ENCODE results near the gene NAV2.
"Not testable (repeated sequence)": the region's sequence is repeated elsewhere in the genome, so short reads cannot be mapped to it uniquely, and the experiment has no call there.

The NAV2 gene

DNA sequence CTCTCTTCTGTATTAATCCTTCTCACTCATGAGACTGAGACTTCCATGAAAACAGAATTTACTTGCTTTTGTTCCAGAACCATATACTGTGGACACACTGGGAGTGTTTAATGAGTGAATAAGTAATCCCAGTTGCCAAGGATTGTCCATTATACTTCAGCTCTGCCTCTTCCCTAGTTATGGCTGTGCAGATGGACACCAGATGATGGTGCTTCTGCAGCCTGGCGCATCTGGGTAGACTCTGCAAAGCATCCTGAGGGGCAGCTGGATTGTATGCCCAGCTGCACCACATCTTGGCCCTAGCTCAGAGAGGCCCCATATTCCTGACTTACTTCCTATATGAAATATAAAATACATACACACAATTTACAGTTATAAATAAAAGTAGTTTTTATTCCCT lies 404.2 kb downstream of the NAV2 start:
- H3K9me3 ChIP-seq (ENCODE audit: control insufficient read depth in 2 of 2, low read length in 2 of 2), result no peaks in the 10 kb centered on the region
- H3K27me3 ChIP-seq (ENCODE audit: control insufficient read depth in 2 of 2, insufficient read depth in 2 of 2, low read length in 2 of 2), result no peaks in the 10 kb centered on the region
- H3K27ac ChIP-seq (ENCODE audit: low read depth in 2 of 2, low read length in 2 of 2), result no peak overlapping the region
- H3K9ac ChIP-seq (ENCODE audit: low read depth in 1 of 2, low read length in 2 of 2), result no peak overlapping the region
- peaks cover 5 to 10% of the 10 kb centered on the region in 2 donors for H3K4me1 ChIP-seq (ENCODE audit: control insufficient read depth in 2 of 2, insufficient read depth in 2 of 2, low read length in 2 of 2)
- H3K4me3 ChIP-seq (ENCODE audit: low read length in 2 of 2), result no peak overlapping the region
- H3K36me3 ChIP-seq (ENCODE audit: control insufficient read depth in 2 of 2, insufficient read depth in 2 of 2, low read length in 2 of 2), result peaks cover 8% of the 10 kb centered on the region in 2 donors

DNA sequence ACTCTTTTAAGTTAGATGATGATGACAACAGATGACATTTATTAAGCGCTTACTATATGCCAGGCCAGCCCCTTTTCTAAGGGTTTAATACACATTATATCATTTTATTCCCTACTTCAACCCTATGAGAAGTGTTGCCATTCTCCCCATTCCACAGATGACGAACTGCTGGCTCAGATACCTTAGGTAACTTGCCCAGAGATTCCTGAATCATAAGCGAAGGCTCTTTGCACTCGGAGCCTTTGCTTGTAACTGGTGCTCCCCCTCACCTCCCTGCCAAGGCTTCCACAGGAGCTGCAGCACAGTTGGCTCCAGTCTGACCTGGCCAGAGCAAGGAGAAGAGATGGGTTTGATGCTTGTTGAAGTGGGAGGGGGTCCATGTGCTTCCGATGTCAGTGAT lies 404.7 kb downstream of the NAV2 start:
- no peak overlapping the region for H3K9ac ChIP-seq (ENCODE audit: low read depth in 1 of 2, low read length in 2 of 2)
- H3K4me3 ChIP-seq (ENCODE audit: low read length in 2 of 2), result no peak overlapping the region
- peaks cover 5% of the 10 kb centered on the region in 2 donors for H3K4me1 ChIP-seq (ENCODE audit: control insufficient read depth in 2 of 2, insufficient read depth in 2 of 2, low read length in 2 of 2)
- H3K36me3 ChIP-seq (ENCODE audit: control insufficient read depth in 2 of 2, insufficient read depth in 2 of 2, low read length in 2 of 2), result peaks cover 8% of the 10 kb centered on the region in 2 donors
- H3K27me3 ChIP-seq (ENCODE audit: control insufficient read depth in 2 of 2, insufficient read depth in 2 of 2, low read length in 2 of 2), result no peaks in the 10 kb centered on the region
- H3K9me3 ChIP-seq (ENCODE audit: control insufficient read depth in 2 of 2, low read length in 2 of 2), result no peaks in the 10 kb centered on the region
- no peak overlapping the region for H3K27ac ChIP-seq (ENCODE audit: low read depth in 2 of 2, low read length in 2 of 2)

DNA sequence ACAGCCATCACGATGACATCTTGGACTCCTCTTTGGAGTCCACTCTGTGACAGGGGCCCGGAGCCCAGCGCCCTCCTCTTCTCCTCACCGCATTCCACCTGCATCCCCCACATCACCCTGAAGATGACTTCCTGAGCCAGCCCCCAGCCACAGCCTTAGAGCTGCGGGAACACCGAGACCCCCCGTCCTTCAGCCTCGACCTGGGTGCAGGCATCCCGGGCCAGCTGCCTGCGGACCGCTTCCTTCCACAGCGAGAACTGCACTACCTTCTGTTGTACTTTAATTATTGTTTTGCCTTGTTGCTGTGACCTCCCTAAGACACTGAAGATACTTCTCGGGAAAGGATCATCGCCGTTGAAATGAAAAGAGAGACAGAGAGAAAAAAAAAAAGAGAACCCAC lies 405.6 kb downstream of the NAV2 start:
- no peak overlapping the region for H3K27ac ChIP-seq (ENCODE audit: low read depth in 2 of 2, low read length in 2 of 2)
- no peak overlapping the region for H3K4me3 ChIP-seq (ENCODE audit: low read length in 2 of 2)
- H3K4me1 ChIP-seq (ENCODE audit: control insufficient read depth in 2 of 2, insufficient read depth in 2 of 2, low read length in 2 of 2), result no peaks in the 10 kb centered on the region
- no peaks in the 10 kb centered on the region for H3K9me3 ChIP-seq (ENCODE audit: control insufficient read depth in 2 of 2, low read length in 2 of 2)
- peaks cover 8% of the 10 kb centered on the region in 2 donors for H3K36me3 ChIP-seq (ENCODE audit: control insufficient read depth in 2 of 2, insufficient read depth in 2 of 2, low read length in 2 of 2)
- H3K27me3 ChIP-seq (ENCODE audit: control insufficient read depth in 2 of 2, insufficient read depth in 2 of 2, low read length in 2 of 2), result no peaks in the 10 kb centered on the region
- H3K9ac ChIP-seq (ENCODE audit: low read depth in 1 of 2, low read length in 2 of 2), result no peak overlapping the region

DNA sequence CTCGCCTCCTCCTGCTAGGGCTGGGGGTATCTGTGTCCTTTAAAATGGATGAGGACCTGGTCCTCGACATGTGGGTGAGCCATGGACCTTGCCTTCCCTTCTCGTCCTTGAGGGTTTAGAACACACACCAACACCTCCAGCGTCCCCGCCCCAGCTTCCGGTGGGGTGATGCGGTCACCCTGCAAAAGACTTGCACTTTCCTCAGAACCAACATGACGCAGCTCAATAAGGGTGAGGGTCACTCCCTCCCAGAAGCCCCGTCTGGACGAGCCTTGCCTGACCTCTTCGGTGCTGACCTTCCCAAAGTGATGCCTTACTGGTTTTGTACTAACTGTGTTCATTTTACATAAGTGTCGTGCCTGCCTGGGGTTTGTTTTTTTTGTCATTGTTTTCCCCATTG lies 406.7 kb downstream of the NAV2 start:
- Histone ChIP-seq H3K36me3 (ENCODE audit: control insufficient read depth in 2 of 2, insufficient read depth in 2 of 2, low read length in 2 of 2) (peaks cover 6 to 8% of the 10 kb centered on the region in 2 donors), H3K4me3 (ENCODE audit: low read length in 2 of 2) (no peak overlapping the region), H3K9me3 (ENCODE audit: control insufficient read depth in 2 of 2, low read length in 2 of 2) (no peaks in the 10 kb centered on the region), H3K9ac (ENCODE audit: low read depth in 1 of 2, low read length in 2 of 2) (no peak overlapping the region), H3K4me1 (ENCODE audit: control insufficient read depth in 2 of 2, insufficient read depth in 2 of 2, low read length in 2 of 2) (no peaks in the 10 kb centered on the region), H3K27me3 (ENCODE audit: control insufficient read depth in 2 of 2, insufficient read depth in 2 of 2, low read length in 2 of 2) (no peaks in the 10 kb centered on the region), H3K27ac (ENCODE audit: low read depth in 2 of 2, low read length in 2 of 2) (no peak overlapping the region)

DNA sequence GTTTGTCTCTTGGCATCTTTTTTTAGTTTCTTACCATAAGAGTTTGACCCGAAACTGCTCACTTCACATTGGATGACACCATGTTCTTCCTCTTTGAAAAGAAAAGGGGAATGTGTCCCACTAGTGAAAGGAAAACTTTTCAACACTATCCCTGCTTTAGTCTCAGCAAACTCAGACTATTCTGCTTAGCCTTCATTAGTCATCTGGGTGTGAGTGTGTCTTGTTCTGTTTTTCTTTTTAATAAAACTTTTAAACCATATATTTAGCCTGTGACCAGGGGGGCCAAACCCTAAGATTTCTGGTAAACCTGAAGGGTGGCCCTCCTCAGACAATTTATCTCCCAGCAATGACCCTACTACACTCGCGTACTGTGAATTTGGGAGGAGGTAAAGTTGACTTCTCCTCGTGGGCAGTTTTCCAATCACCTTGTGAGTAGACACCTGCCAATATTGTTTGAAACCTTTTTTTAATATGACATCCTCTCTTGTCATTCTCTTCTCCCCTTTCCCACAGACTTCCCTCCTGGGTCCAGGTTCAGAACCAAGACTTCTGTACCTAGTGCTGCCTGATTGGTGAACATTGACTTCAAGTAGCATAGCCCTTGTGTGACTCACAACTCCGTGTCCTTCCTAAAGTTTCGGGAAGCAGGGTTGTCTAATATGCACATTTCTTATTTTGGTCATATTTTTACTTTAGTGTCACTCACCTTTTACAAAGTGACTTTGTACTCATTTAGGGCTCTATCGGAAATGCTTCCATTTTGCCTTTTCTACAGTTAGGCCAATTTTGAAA lies 407.7 kb downstream of the NAV2 start:
- H3K4me1 ChIP-seq (ENCODE audit: control insufficient read depth in 2 of 2, insufficient read depth in 2 of 2, low read length in 2 of 2), result no peaks in the 10 kb centered on the region
- peaks cover 2 to 8% of the 10 kb centered on the region in 2 donors for H3K36me3 ChIP-seq (ENCODE audit: control insufficient read depth in 2 of 2, insufficient read depth in 2 of 2, low read length in 2 of 2)
- no peaks in the 10 kb centered on the region for H3K9me3 ChIP-seq (ENCODE audit: control insufficient read depth in 2 of 2, low read length in 2 of 2)
- no peak overlapping the region for H3K27ac ChIP-seq (ENCODE audit: low read depth in 2 of 2, low read length in 2 of 2)
- no peak overlapping the region for H3K9ac ChIP-seq (ENCODE audit: low read depth in 1 of 2, low read length in 2 of 2)
- no peak overlapping the region for H3K4me3 ChIP-seq (ENCODE audit: low read length in 2 of 2)
- H3K27me3 ChIP-seq (ENCODE audit: control insufficient read depth in 2 of 2, insufficient read depth in 2 of 2, low read length in 2 of 2), result no peaks in the 10 kb centered on the region

DNA sequence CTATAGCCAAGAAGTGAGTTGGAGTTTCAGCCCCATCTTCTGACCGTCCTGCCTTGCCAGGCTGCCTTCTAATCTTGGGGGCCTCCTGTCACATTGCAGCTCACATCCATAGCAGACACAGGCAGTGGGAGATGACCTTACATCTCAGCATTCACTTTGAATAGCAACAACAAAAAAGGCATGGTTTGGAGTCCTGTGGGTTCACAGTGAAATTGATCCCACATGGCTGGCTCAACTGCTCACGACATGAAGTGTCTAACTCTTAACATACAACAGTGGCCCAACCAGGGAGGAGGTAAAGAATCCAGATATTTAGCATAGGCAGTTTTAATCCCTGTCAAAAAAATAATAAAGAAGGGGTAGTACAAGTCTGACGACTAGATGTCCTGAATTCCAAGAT lies 409.5 kb downstream of the NAV2 start:
- no peaks in the 10 kb centered on the region for H3K4me1 ChIP-seq (ENCODE audit: control insufficient read depth in 2 of 2, insufficient read depth in 2 of 2, low read length in 2 of 2)
- H3K9ac ChIP-seq (ENCODE audit: low read depth in 1 of 2, low read length in 2 of 2), result no peak overlapping the region
- no peaks in the 10 kb centered on the region for H3K27me3 ChIP-seq (ENCODE audit: control insufficient read depth in 2 of 2, insufficient read depth in 2 of 2, low read length in 2 of 2)
- no peak overlapping the region for H3K27ac ChIP-seq (ENCODE audit: low read depth in 2 of 2, low read length in 2 of 2)
- no peaks in the 10 kb centered on the region for H3K9me3 ChIP-seq (ENCODE audit: control insufficient read depth in 2 of 2, low read length in 2 of 2)
- H3K36me3 ChIP-seq (ENCODE audit: control insufficient read depth in 2 of 2, insufficient read depth in 2 of 2, low read length in 2 of 2), result peaks cover 2 to 8% of the 10 kb centered on the region in 2 donors
- H3K4me3 ChIP-seq (ENCODE audit: low read length in 2 of 2), result no peak overlapping the region

DNA sequence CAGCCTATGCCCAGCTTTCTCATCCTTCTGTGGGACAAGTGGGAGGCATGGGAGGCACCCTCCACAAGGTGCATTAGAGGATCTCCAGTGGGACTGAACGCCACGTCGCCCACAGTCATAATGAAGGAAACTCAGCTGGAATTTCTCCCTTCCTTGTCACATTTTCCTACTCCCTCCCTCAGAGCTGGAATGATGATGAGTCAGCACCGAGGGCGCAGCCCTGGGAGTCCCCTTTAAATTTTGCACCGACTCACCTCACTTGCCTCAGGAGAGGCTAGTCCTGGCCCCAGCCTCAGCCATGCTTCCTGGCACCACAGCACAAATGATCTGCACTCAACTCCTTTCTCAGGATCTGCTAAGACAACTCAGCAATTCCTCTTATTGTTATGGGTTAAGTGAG lies 413.3 kb downstream of the NAV2 start:
- H3K36me3 ChIP-seq (ENCODE audit: control insufficient read depth in 2 of 2, insufficient read depth in 2 of 2, low read length in 2 of 2), result no peaks in the 10 kb centered on the region
- H3K4me1 ChIP-seq (ENCODE audit: control insufficient read depth in 2 of 2, insufficient read depth in 2 of 2, low read length in 2 of 2), result no peaks in the 10 kb centered on the region
- H3K9ac ChIP-seq (ENCODE audit: low read depth in 1 of 2, low read length in 2 of 2), result no peak overlapping the region
- no peak overlapping the region for H3K4me3 ChIP-seq (ENCODE audit: low read length in 2 of 2)
- no peaks in the 10 kb centered on the region for H3K9me3 ChIP-seq (ENCODE audit: control insufficient read depth in 2 of 2, low read length in 2 of 2)
- no peaks in the 10 kb centered on the region for H3K27me3 ChIP-seq (ENCODE audit: control insufficient read depth in 2 of 2, insufficient read depth in 2 of 2, low read length in 2 of 2)
- no peak overlapping the region for H3K27ac ChIP-seq (ENCODE audit: low read depth in 2 of 2, low read length in 2 of 2)

DNA sequence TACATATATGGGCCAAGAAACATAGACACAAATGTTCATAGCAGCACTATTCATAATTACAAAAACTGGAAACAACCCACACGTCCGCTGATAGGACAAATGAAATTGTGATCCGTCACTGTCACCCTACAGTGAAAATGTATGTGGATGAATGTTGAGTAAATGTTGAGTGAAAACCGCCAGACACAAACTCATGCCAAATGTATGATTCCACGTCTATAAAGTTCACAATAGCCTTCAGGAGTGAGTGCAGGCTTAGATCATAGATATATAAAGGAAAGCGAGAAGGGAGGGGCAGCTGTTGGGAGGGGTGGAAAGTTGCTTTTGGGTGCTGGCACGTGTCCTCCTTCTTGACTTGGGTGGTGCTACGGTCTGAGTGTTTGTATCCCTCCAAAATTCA lies 414.1 kb downstream of the NAV2 start:
- peaks cover 0 to under 1% of the 10 kb centered on the region in 2 donors for H3K4me1 ChIP-seq (ENCODE audit: control insufficient read depth in 2 of 2, insufficient read depth in 2 of 2, low read length in 2 of 2)
- H3K4me3 ChIP-seq (ENCODE audit: low read length in 2 of 2), result no peak overlapping the region
- H3K9ac ChIP-seq (ENCODE audit: low read depth in 1 of 2, low read length in 2 of 2), result no peak overlapping the region
- no peaks in the 10 kb centered on the region for H3K36me3 ChIP-seq (ENCODE audit: control insufficient read depth in 2 of 2, insufficient read depth in 2 of 2, low read length in 2 of 2)
- H3K9me3 ChIP-seq (ENCODE audit: control insufficient read depth in 2 of 2, low read length in 2 of 2), result no peaks in the 10 kb centered on the region
- H3K27ac ChIP-seq (ENCODE audit: low read depth in 2 of 2, low read length in 2 of 2), result no peak overlapping the region
- H3K27me3 ChIP-seq (ENCODE audit: control insufficient read depth in 2 of 2, insufficient read depth in 2 of 2, low read length in 2 of 2), result no peaks in the 10 kb centered on the region

DNA sequence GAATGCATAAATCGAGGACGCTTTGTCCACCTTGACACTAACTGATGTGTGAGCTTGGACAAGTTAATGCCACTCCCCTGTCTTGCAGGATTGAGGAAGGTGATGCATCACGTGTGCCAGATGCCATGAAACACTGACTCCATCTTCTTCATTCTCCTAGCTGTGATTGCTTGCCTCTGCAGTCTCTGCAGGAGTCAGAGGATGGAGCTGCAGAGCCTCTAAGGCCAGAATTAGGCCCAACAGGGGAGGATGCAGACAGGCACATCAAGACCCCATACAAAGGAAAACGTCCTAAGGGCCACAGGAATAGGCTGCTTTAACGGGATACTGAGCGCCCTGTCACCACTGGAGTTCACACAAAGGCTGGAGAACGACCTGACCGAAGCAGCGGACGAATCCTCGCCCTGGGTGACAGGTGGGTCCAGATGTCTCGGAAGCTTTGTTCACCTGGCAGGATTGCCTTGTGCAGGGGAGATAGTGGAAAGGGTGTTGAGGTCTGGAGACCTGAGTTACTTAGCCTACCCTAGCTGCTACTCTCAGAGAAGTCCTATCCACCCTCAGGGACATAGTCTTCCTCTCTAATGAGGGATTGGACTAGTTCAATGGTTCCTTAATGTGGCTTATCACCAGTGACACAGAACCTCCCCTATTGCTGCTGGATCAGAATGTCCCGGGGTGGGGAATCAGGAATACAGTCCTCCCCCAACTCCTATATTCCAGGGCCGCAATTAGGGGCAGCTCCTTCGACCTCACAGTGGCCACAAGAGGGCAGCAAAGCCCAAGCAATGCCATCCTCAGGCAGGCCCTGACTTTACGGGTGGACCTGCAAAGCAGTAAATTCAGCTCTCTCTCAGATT lies 415.3 kb downstream of the NAV2 start:
- Histone ChIP-seq H3K27ac (ENCODE audit: low read depth in 2 of 2, low read length in 2 of 2) (no peak overlapping the region), H3K9me3 (ENCODE audit: control insufficient read depth in 2 of 2, low read length in 2 of 2) (no peaks in the 10 kb centered on the region), H3K36me3 (ENCODE audit: control insufficient read depth in 2 of 2, insufficient read depth in 2 of 2, low read length in 2 of 2) (no peaks in the 10 kb centered on the region), H3K9ac (ENCODE audit: low read depth in 1 of 2, low read length in 2 of 2) (no peak overlapping the region), H3K27me3 (ENCODE audit: control insufficient read depth in 2 of 2, insufficient read depth in 2 of 2, low read length in 2 of 2) (no peaks in the 10 kb centered on the region), H3K4me3 (ENCODE audit: low read length in 2 of 2) (no peak overlapping the region), H3K4me1 (ENCODE audit: control insufficient read depth in 2 of 2, insufficient read depth in 2 of 2, low read length in 2 of 2) (peaks cover 4% of the 10 kb centered on the region in 2 donors)

DNA sequence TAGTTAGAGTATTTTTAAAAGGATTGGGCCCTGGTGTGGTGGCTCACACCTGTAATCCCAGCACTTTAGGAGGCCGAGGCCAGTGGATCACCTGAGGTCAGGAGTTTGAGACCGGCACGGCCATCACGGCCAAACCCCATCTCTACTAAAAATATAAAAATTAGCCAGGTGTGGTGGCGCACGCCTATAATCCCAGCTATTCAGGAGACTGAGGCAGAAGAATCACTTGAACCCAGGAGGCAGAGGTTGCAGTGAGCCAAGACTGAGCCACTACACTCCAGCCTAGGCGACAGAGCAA lies 415.8 kb downstream of the NAV2 start:
- H3K27me3 ChIP-seq (ENCODE audit: control insufficient read depth in 2 of 2, insufficient read depth in 2 of 2, low read length in 2 of 2), result not testable (repeated sequence)

More for the DNA sequence above, 415.8 kb downstream of the NAV2 start:
- not testable (repeated sequence) for H3K4me1 ChIP-seq (ENCODE audit: control insufficient read depth in 2 of 2, insufficient read depth in 2 of 2, low read length in 2 of 2); H3K27ac ChIP-seq (ENCODE audit: low read depth in 2 of 2, low read length in 2 of 2); H3K4me3 ChIP-seq (ENCODE audit: low read length in 2 of 2); H3K9ac ChIP-seq (ENCODE audit: low read depth in 1 of 2, low read length in 2 of 2); H3K9me3 ChIP-seq (ENCODE audit: control insufficient read depth in 2 of 2, low read length in 2 of 2); H3K36me3 ChIP-seq (ENCODE audit: control insufficient read depth in 2 of 2, insufficient read depth in 2 of 2, low read length in 2 of 2)

Data from mucosa of rectum (tissue), 2 donors.